H1 (cell line): ENCODE data around the gene LACTB. TPM values are rescaled to one million over a fixed set of nuclear protein-coding genes. Genes with fewer than 3 reads are reported as not detected.
A peak's percentile ranks its signal among the peaks of the same experiment; 100 is the strongest.

Source experiments
- CTCF ChIA-PET: fragments of 300-600 bp; sonication (Branson Sonifier 250); formaldehyde crosslinking; loops from one replicate; lab custom pipeline; 2021; ENCODE audit not compliant: partially characterized antibody; lab: Charles Lee
- POLR2A ChIA-PET: fragments of 300-600 bp; sonication (Branson Sonifier 250); formaldehyde crosslinking; loops from one replicate; lab custom pipeline; 2021; ENCODE audit warnings: inconsistent platforms; ENCODE audit not compliant: partially characterized antibody; lab: Charles Lee
- DNase-seq, 2 experiments: peaks; one replicate each; pipeline versions ENCODE4 v3.0.0 to v3.0.0-alpha.2; 2010 to 2022; ENCODE audit warnings: low spot score in 2 of 2, low read depth in 1 of 2, mixed read lengths in 1 of 2
- FAIRE-seq: peaks from 2 replicates; lab custom pipeline; 2011; peaks lifted over from hg19 to GRCh38; lab: Jason Lieb, UNC
- H2AFZ ChIP-seq: 2 replicates; pipeline ENCODE4 v1.8.1; 2012; ENCODE audit warnings: low read length, inconsistent platforms
- H2AK5ac ChIP-seq: 2 replicates; pipeline ENCODE4 v1.6.1; 2013; ENCODE audit warnings: low read depth, low read length
- H2BK120ac ChIP-seq: replicated peaks from 2 replicates; pipeline ENCODE3; 2013; ENCODE audit warnings: low read depth, low read length, inconsistent platforms
- H2BK12ac ChIP-seq: 2 replicates; pipeline ENCODE4 v1.6.1; 2013; ENCODE audit warnings: low read depth, low read length
- H2BK15ac ChIP-seq: 2 replicates; pipeline ENCODE4 v1.6.1; 2013; ENCODE audit warnings: low read length
- H2BK20ac ChIP-seq: 2 replicates; pipeline ENCODE4 v1.6.1; 2013; ENCODE audit warnings: low read length
- H2BK5ac ChIP-seq: 2 replicates; pipeline ENCODE4 v1.6.1; 2013; ENCODE audit warnings: low read depth, low read length
- H3K14ac ChIP-seq: 2 replicates; pipeline ENCODE4 v1.6.1; 2013; ENCODE audit warnings: inconsistent platforms; ENCODE audit not compliant: insufficient read length
- H3K18ac ChIP-seq: 2 replicates; pipeline ENCODE4 v1.6.1; 2013; ENCODE audit warnings: low read length; ENCODE audit errors: extremely low read depth
- H3K23ac ChIP-seq: 2 replicates; pipeline ENCODE4 v1.6.1; 2013; ENCODE audit warnings: inconsistent platforms; ENCODE audit not compliant: insufficient read length
- H3K23me2 ChIP-seq: 2 replicates; pipeline ENCODE4 v1.6.1; 2013; ENCODE audit warnings: low read depth, low read length
- H3K27ac ChIP-seq: 2 replicates; pipeline ENCODE4 v1.6.1; 2011; ENCODE audit warnings: low read depth, low read length, inconsistent platforms
- H3K27me3 ChIP-seq, 4 experiments: replicated peaks in 1 of 4; 1 replicate in 1 of 4; 2 replicates in 3 of 4; pipeline versions ENCODE4 v1.6.1 to v1.8.1; 2011 to 2013; ENCODE audit warnings: low read length in 3 of 4, mild to moderate bottlenecking in 3 of 4, inconsistent platforms in 2 of 4, mixed read lengths in 2 of 4, moderate library complexity in 1 of 4; ENCODE audit not compliant: control insufficient read depth in 3 of 4, insufficient read depth in 3 of 4; ENCODE audit errors: extremely low read depth in 1 of 4
- H3K36me3 ChIP-seq, 4 experiments: 2 replicates each; pipeline versions ENCODE4 v1.6.1 to v1.8.1; 2011 to 2013; ENCODE audit warnings: mild to moderate bottlenecking in 4 of 4, low read length in 3 of 4, moderate library complexity in 2 of 4, control low read depth in 1 of 4, inconsistent platforms in 1 of 4; ENCODE audit not compliant: insufficient read depth in 4 of 4, control insufficient read depth in 2 of 4
- H3K4ac ChIP-seq: replicated peaks from 2 replicates; pipeline ENCODE3; 2013; ENCODE audit warnings: low read length, low read depth, mixed read lengths, inconsistent platforms; ENCODE audit not compliant: insufficient read length
- H3K4me1 ChIP-seq, 4 experiments: replicated peaks in 1 of 4; 1 replicate in 1 of 4; 2 replicates in 3 of 4; pipeline versions ENCODE4 v1.6.1 to v1.8.1; 2011 to 2013; ENCODE audit warnings: low read length in 3 of 4, inconsistent platforms in 2 of 4, mixed read lengths in 1 of 4; ENCODE audit not compliant: insufficient read depth in 4 of 4, control insufficient read depth in 3 of 4
- H3K4me2 ChIP-seq, 2 experiments: 2 replicates each; pipeline versions ENCODE4 v1.6.1 to v1.8.1; 2011 to 2013; ENCODE audit warnings: low read depth in 2 of 2, low read length in 2 of 2, control low read depth in 1 of 2, inconsistent platforms in 1 of 2, mild to moderate bottlenecking in 1 of 2; ENCODE audit not compliant: insufficient read depth in 1 of 2
- H3K4me3 ChIP-seq, 4 experiments: fragments of 200-600, 300-600 bp in 1 of 4; sonication (generic), shearing (Covaris generic), sonication (Bioruptor Twin) in 1 of 4; 2 replicates each; pipeline versions ENCODE4 v1.5.1 to v1.8.1; 2011 to 2016; ENCODE audit warnings: low read length in 4 of 4, low read depth in 3 of 4, control low read depth in 2 of 4, inconsistent platforms in 2 of 4, mild to moderate bottlenecking in 2 of 4, mixed read lengths in 1 of 4, moderate library complexity in 1 of 4; ENCODE audit not compliant: insufficient read depth in 2 of 4; ENCODE audit errors: extremely low read depth in 1 of 4
- H3K56ac ChIP-seq: replicated peaks from 2 replicates; pipeline ENCODE3; 2013; ENCODE audit warnings: low read depth, mild to moderate bottlenecking, mixed read lengths, low read length, inconsistent platforms; ENCODE audit not compliant: insufficient read length
- H3K79me1 ChIP-seq: 2 replicates; pipeline ENCODE4 v1.6.1; 2013; ENCODE audit warnings: low read depth, low read length, control low read depth
- H3K79me2 ChIP-seq, 2 experiments: 2 replicates each; pipeline versions ENCODE4 v1.6.1 to v1.8.1; 2012 to 2013; ENCODE audit warnings: low read length in 2 of 2, mild to moderate bottlenecking in 2 of 2, inconsistent platforms in 1 of 2; ENCODE audit not compliant: insufficient read depth in 2 of 2, control insufficient read depth in 1 of 2
- H3K9ac ChIP-seq, 4 experiments: replicated peaks in 1 of 4; 1 replicate in 1 of 4; 2 replicates in 3 of 4; pipeline versions ENCODE4 v1.6.1 to v1.8.1; 2011 to 2013; ENCODE audit warnings: low read depth in 3 of 4, low read length in 3 of 4, control low read depth in 2 of 4, mild to moderate bottlenecking in 2 of 4, moderate library complexity in 2 of 4, inconsistent platforms in 1 of 4; ENCODE audit errors: extremely low read depth in 1 of 4
- H3K9me3 ChIP-seq, 2 experiments: 2 replicates each; pipeline versions ENCODE4 v1.6.1 to v1.8.1; 2012 to 2013; ENCODE audit warnings: mild to moderate bottlenecking in 2 of 2, moderate library complexity in 2 of 2, control low read depth in 1 of 2, inconsistent platforms in 1 of 2, low read depth in 1 of 2, low read length in 1 of 2, mixed read lengths in 1 of 2; ENCODE audit not compliant: insufficient read depth in 2 of 2
- H4K20me1 ChIP-seq, 2 experiments: replicated peaks in 1 of 2; 2 replicates each; pipeline versions ENCODE3 to v1.8.1; 2011 to 2013; ENCODE audit warnings: inconsistent platforms in 2 of 2, low read length in 2 of 2, mild to moderate bottlenecking in 1 of 2; ENCODE audit not compliant: insufficient read depth in 2 of 2, control insufficient read depth in 1 of 2
- H4K5ac ChIP-seq: 2 replicates; pipeline ENCODE4 v1.6.1; 2013; ENCODE audit warnings: low read length, low read depth, mixed read lengths, inconsistent platforms; ENCODE audit not compliant: insufficient read length
- H4K8ac ChIP-seq: 2 replicates; pipeline ENCODE4 v1.8.0; 2013; ENCODE audit warnings: mild to moderate bottlenecking, moderate library complexity, low read length, inconsistent platforms; ENCODE audit not compliant: insufficient read depth; ENCODE audit errors: extremely low read depth
- H4K91ac ChIP-seq: replicated peaks from 2 replicates; pipeline ENCODE3; 2013; ENCODE audit warnings: low read length, mixed read lengths, inconsistent platforms; ENCODE audit not compliant: insufficient read length
- EGR1 ChIP-seq: IDR thresholded peaks from 2 replicates; pipeline ENCODE4 v1.6.1; 2011; ENCODE audit warnings: low read depth, low read length, borderline replicate concordance
- EP300 ChIP-seq, 2 experiments: IDR thresholded peaks; 1 replicate in 1 of 2; 2 replicates in 1 of 2; pipeline ENCODE4 v1.6.1; 2011 to 2012; ENCODE audit warnings: low read depth in 2 of 2, low read length in 2 of 2, mild to moderate bottlenecking in 2 of 2, borderline replicate concordance in 1 of 2, inconsistent platforms in 1 of 2, moderate library complexity in 1 of 2
- HDAC2 ChIP-seq, 2 experiments: fragments of 300-600 bp in 1 of 2; sonication (generic) in 1 of 2; IDR thresholded peaks; 2 replicates each; pipeline ENCODE4 v1.6.1; 2011 to 2012; ENCODE audit warnings: low read depth in 2 of 2, low read length in 2 of 2, mild to moderate bottlenecking in 2 of 2, moderate library complexity in 2 of 2, borderline replicate concordance in 1 of 2, inconsistent platforms in 1 of 2
- MAX ChIP-seq: IDR thresholded peaks from 2 replicates; pipeline ENCODE4 v1.6.1; 2012; ENCODE audit warnings: inconsistent platforms
- POLR2A ChIP-seq, 2 experiments: IDR thresholded peaks; 1 replicate in 1 of 2; 2 replicates in 1 of 2; pipeline ENCODE4 v1.6.1; 2011; ENCODE audit warnings: low read depth in 2 of 2, low read length in 2 of 2, mild to moderate bottlenecking in 2 of 2; ENCODE audit errors: control extremely low read depth in 1 of 2
- SIN3A ChIP-seq, 2 experiments: IDR thresholded peaks in 1 of 2; conservative IDR thresholded peaks in 1 of 2; 2 replicates each; pipeline ENCODE4 v1.6.1; 2011 to 2012; ENCODE audit warnings: low read length in 2 of 2, improper control_type of control experiment in 1 of 2, low read depth in 1 of 2, mild to moderate bottlenecking in 1 of 2
- SP4 ChIP-seq: IDR thresholded peaks from 2 replicates; pipeline ENCODE4 v1.6.1; 2012; ENCODE audit warnings: low read length, inconsistent platforms
- YY1 ChIP-seq: IDR thresholded peaks from 2 replicates; pipeline ENCODE4 v1.6.1; 2011; ENCODE audit warnings: low read depth, mild to moderate bottlenecking, low read length
- WGBS, 2 experiments: shearing (Covaris generic) in 1 of 2; methylation state at CpG; one replicate each; pipeline versions ENCODE4 v1.1.6 to v1.1.7; 2013 to 2015; ENCODE audit warnings: low lambda C conversion rate in 2 of 2, mixed read lengths in 2 of 2, inconsistent platforms in 1 of 2, low coverage in 1 of 2, missing lambda C conversion rate in 1 of 2; ENCODE audit not compliant: insufficient replicate concordance in 2 of 2, insufficient coverage in 1 of 2, insufficient read length in 1 of 2; ENCODE audit errors: extremely low coverage in 1 of 2, missing lambda C conversion rate in 1 of 2; 5-methylcytosine and 5-hydroxymethylcytosine counted together
- long read RNA-seq, 2 experiments: library from RNA in 1 of 2; library from capped mRNA in 1 of 2; stranded (forward); transcript quantifications; one replicate each; pipeline ENCODE4 v2.0.0, GENCODE V29; 2021; ENCODE audit warnings: inconsistent platforms in 1 of 2
- polyA minus RNA-seq, 3 experiments: library from RNA; depleted of rRNA, polyadenylated mRNA; stranded (reverse); fragments of >200 nt; gene quantifications; 1 replicate in 2 of 3; 2 replicates in 1 of 3; pipeline ENCODE4 v1.2.3, GENCODE V29; 2011
- polyA plus RNA-seq, 7 experiments: library from polyadenylated mRNA; depleted of rRNA in 3 of 7; stranded (reverse) in 5 of 7; unstranded in 2 of 7; fragments of >200 nt in 5 of 7; fragments of 200-250 nt in 2 of 7; gene quantifications; 1 replicate in 5 of 7; 2 replicates in 1 of 7; 4 replicates in 1 of 7; pipeline versions ENCODE4 v1.2.1 to v1.2.3, GENCODE V29; 2011 to 2013; ENCODE audit warnings: missing spikeins in 2 of 7, mixed read lengths in 2 of 7
- total RNA-seq: library from RNA; stranded (reverse); fragmentation: NEBNext Ultra II Directional; extraction: Animal tissue kit (Norgen Biotek cat#: 25700); gene quantifications from 2 replicates; pipeline ENCODE4 v1.2.1, GENCODE V29; 2021

The LACTB gene
- total RNA-seq (14.9 and 15.6 TPM in 2 replicates), polyA plus RNA-seq (2011; rRNA removed) (3.6 and 5.8 TPM in 2 replicates), polyA minus RNA-seq (2011; rRNA and poly(A)+ RNA removed) (2.6 and 3.1 TPM in 2 replicates)
- polyA plus RNA-seq (2011; cell fraction: cytosol; rRNA removed): 8.3 TPM
- 2.9 TPM for polyA plus RNA-seq (2011; cell fraction: nucleus; rRNA removed)
- polyA plus RNA-seq (2012, experiment 1 of 2): 7.7 to 16.7 TPM (median 10.5 TPM) in 4 replicates
- polyA plus RNA-seq (2012, experiment 2 of 2): 3.2 TPM
- 14.8 TPM for polyA plus RNA-seq (2013, experiment 1 of 2)
- polyA plus RNA-seq (2013, experiment 2 of 2): 18.7 TPM
- polyA minus RNA-seq (2011; cell fraction: cytosol; rRNA and poly(A)+ RNA removed): 3.2 TPM
- 5.9 TPM for polyA minus RNA-seq (2011; cell fraction: nucleus; rRNA and poly(A)+ RNA removed)
- long read RNA-seq, experiment 1, partial matches to known transcripts: 10 of 23 reads
- long read RNA-seq, experiment 1, other reads (novel, unspliced or antisense): 9 of 23 reads
- long read RNA-seq, experiment 2, partial matches to known transcripts: 1 of 8 reads
- long read RNA-seq, experiment 2, other reads (novel, unspliced or antisense): 7 of 8 reads

- Histone ChIP-seq H3K23me2 (peaks cover 3% of the 10 kb centered on the region), H3K36me3 (no peaks in the 10 kb centered on the region), H3K56ac (no peak within 1 kb of the TSS), H2AK5ac (no peak within 1 kb of the TSS), H3K23ac (no peak within 1 kb of the TSS), H3K9me3 (peaks cover 0 to 5% of the 10 kb centered on the region in 2 experiments; a peak in 1 of 4 replicates), H2BK12ac (no peak within 1 kb of the TSS; the same call in 1 of the 2 replicates), H3K27me3 (no peaks in the 10 kb centered on the region), H4K20me1 (no peaks in the 10 kb centered on the region), H3K4me3 (peak within 1 kb of the TSS; percentile 75 to 97 (median 81)), H3K9ac (peak within 1 kb of the TSS; percentile 30 to 64 (median 37); a peak in 4 of 7 replicates), H2BK120ac (no peak within 1 kb of the TSS), H3K4ac (no peak within 1 kb of the TSS), H4K5ac (peak within 1 kb of the TSS; percentile 85), H3K27ac (no peak within 1 kb of the TSS; the same call in 1 of the 2 replicates), H3K79me1 (no peaks in the 10 kb centered on the region), H2BK20ac (no peak within 1 kb of the TSS), H2AFZ (peak within 1 kb of the TSS; percentile 99), H3K4me1 (peaks cover 0 to 4% (median 2%) of the 10 kb centered on the region in 4 experiments; a peak in 1 of 7 replicates), H3K79me2 (no peaks in the 10 kb centered on the region), H3K4me2 (peak within 1 kb of the TSS; percentile 74 to 89), H2BK15ac (peak within 1 kb of the TSS; percentile 99; the same call in 1 of the 2 replicates), H3K14ac (no peak within 1 kb of the TSS), H4K8ac (no peak within 1 kb of the TSS; the same call in 1 of the 2 replicates), H2BK5ac (peak within 1 kb of the TSS; percentile 57; the same call in 1 of the 2 replicates), H3K18ac (peak within 1 kb of the TSS; percentile 96), H4K91ac (no peak within 1 kb of the TSS)
- ChIA-PET POLR2A (interaction anchor here (1.1 kb wide), 1 partner anchor 247 kb away, joined by 3 read pairs; no protein-coding TSS in a partner anchor), CTCF (no interaction called here)
- FAIRE-seq (no peak), DNase-seq (peak; percentile 59 to 88)
- 2% methylated on average over 23 of the region's 40 CpGs; no CpG with 5 or more reads in 1 of the 2 experiments for WGBS, 2 experiments
- TF ChIP-seq MAX (0 out of 2 replicates have a peak, but pooled peaks have one; percentile 26), YY1 (peak; percentile 11; the same call in 1 of the 2 replicates), POLR2A (IDR thresholded peaks at IDR 0.05; ENCODE audit: control extremely low read depth in 1 of 2, low read depth in 2 of 2, low read length in 2 of 2) (0 out of 3 replicates have a peak, but pooled peaks of 1 of the 2 experiments have one; percentile 22), SP4 (0 out of 2 replicates have a peak, but pooled peaks have one; percentile 4), HDAC2 (IDR thresholded peaks at IDR 0.05; ENCODE audit: borderline replicate concordance in 1 of 2, low read depth in 2 of 2, low read length in 2 of 2) (0 out of 4 replicates have a peak, but pooled peaks of 1 of the 2 experiments have one; percentile 58), EGR1 (peak; percentile 45; the same call in 1 of the 2 replicates), EP300 (IDR thresholded peaks at IDR 0.05; ENCODE audit: borderline replicate concordance in 1 of 2, low read depth in 2 of 2, low read length in 2 of 2) (peak in 1 of 2 experiments; percentile 4; a peak in 1 of 3 replicates), SIN3A (conservative IDR thresholded peaks at IDR 0.05 in 1 of 2, IDR thresholded peaks at IDR 0.05 in 1 of 2; ENCODE audit: low read depth in 1 of 2, low read length in 2 of 2) (peak in 1 of 2 experiments; percentile 72; a peak in 1 of 4 replicates)
Observed at GRCh38 chr15:63121382-63122001, at the start of gene LACTB. TSS of gene LACTB (plus strand) at chr15:63121861. CDS start at chr15:63121872, 11 bp downstream.
